ENCODE results near the gene CCDC137. TPM values are rescaled to one million over a fixed set of nuclear protein-coding genes. Genes with fewer than 3 reads are reported as not detected.

CCDC137 gene
- total and polyA plus RNA-seq, 2 of the 13 experiments (the other 11 are each of a cell fraction or from before 2014, with no cell fraction given), result 14.6 to 39.1 TPM

DNA sequence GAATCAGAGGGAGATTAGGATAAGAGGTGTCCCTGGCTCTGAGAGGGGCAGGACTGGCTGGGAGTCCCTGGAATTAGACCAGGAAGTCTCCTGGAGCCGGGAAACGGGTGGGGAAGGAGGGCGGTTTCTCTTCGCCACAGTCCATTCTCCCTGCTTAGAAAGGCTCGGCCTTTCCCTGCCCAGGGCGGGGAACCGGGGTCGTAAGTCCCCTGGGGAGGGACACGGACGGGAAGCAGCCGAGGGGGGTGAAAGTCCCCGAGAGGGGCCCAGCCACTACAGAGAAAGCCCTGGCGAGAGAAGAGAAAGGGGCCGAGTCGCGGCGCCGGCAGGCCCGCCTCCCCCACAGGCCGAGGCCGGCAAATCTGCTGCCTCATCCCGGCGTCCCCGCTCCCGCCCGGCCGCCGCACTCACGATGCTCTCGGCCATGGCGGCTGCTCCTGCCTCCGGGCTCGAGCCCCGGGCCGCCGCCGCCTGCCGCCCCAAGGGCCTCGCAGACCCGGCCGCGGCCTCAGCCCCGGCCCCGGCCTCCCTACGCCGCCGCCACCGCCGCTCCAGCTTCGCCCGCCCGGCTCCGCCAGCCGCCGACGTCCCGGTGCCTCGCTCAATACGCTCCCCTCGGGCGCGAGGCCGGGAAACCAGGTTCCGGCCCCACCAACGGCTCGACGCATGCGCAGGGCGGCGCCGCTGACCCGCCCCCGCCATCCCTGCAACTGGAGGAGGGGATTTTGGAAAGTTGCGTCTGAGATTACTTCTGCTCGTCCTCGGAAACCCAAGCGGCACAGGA, 29.8 kb upstream of the CCDC137 start, which contains the start of the genes NPLOC4 and TSPAN10 (continued):
- TF ChIP-seq SP4 (CRISPR knock-in tag; IDR thresholded peaks at IDR 0.05) (peak; percentile 87), RFX3 (CRISPR knock-in tag; IDR thresholded peaks at IDR 0.05) (peak; percentile 36; the same call in 1 of the 2 replicates), SALL2 (CRISPR knock-in tag; IDR thresholded peaks at IDR 0.05) (peak; percentile 97), NR2C2 (CRISPR knock-in tag; IDR thresholded peaks at IDR 0.05; ENCODE audit: borderline replicate concordance) (peak; percentile 75; the same call in 1 of the 2 replicates), ZFX (CRISPR knock-in tag; IDR thresholded peaks at IDR 0.05; ENCODE audit: low read depth) (peak; percentile 96), ATF1 (CRISPR knock-in tag; IDR thresholded peaks at IDR 0.05) (no peak), ZSCAN22 (CRISPR knock-in tag; IDR thresholded peaks at IDR 0.05) (no peak), ZNF589 (CRISPR knock-in tag; conservative IDR thresholded peaks at IDR 0.05) (0 out of 2 replicates have a peak, but pooled peaks have one; percentile 54), PHF20 (CRISPR knock-in tag; IDR thresholded peaks at IDR 0.05) (peak; percentile 93), ZBTB14 (CRISPR knock-in tag; IDR thresholded peaks at IDR 0.05) (peak; percentile 60; the same call in 1 of the 2 replicates), HDAC1 (CRISPR knock-in tag; IDR thresholded peaks at IDR 0.05) (peak; percentile 94), ZSCAN25 (CRISPR knock-in tag; IDR thresholded peaks at IDR 0.05) (peak; percentile 98), ATF4 (CRISPR knock-in tag; IDR thresholded peaks at IDR 0.05) (peak in 1 of 2 experiments; percentile 63; a peak in 1 of 4 replicates), ZBTB20 (CRISPR knock-in tag; IDR thresholded peaks at IDR 0.05; ENCODE audit: borderline replicate concordance, low read depth) (no peak)
- TF ChIP-seq, protein P1, sequence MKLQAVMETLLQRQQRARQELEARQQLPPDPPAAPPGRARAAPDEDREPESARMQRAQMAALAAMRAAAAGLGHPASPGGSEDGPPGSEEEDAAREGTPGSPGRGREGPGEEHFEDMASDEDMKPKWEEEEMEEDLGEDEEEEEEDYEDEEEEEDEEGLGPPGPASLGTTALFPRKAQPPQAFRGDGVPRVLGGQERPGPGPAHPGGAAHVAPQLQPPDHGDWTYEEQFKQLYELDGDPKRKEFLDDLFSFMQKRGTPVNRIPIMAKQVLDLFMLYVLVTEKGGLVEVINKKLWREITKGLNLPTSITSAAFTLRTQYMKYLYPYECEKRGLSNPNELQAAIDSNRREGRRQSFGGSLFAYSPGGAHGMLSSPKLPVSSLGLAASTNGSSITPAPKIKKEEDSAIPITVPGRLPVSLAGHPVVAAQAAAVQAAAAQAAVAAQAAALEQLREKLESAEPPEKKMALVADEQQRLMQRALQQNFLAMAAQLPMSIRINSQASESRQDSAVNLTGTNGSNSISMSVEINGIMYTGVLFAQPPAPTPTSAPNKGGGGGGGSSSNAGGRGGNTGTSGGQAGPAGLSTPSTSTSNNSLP (IDR thresholded peaks at IDR 0.05; ENCODE audit: low read depth, low read length), result no peak
- TF ChIP-seq, protein P2, sequence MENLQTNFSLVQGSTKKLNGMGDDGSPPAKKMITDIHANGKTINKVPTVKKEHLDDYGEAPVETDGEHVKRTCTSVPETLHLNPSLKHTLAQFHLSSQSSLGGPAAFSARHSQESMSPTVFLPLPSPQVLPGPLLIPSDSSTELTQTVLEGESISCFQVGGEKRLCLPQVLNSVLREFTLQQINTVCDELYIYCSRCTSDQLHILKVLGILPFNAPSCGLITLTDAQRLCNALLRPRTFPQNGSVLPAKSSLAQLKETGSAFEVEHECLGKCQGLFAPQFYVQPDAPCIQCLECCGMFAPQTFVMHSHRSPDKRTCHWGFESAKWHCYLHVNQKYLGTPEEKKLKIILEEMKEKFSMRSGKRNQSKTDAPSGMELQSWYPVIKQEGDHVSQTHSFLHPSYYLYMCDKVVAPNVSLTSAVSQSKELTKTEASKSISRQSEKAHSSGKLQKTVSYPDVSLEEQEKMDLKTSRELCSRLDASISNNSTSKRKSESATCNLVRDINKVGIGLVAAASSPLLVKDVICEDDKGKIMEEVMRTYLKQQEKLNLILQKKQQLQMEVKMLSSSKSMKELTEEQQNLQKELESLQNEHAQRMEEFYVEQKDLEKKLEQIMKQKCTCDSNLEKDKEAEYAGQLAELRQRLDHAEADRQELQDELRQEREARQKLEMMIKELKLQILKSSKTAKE (CRISPR knock-in tag; IDR thresholded peaks at IDR 0.05; ENCODE audit: borderline replicate concordance), result peak; percentile 32; the same call in 1 of the 2 replicates
- TF ChIP-seq, protein P3, sequence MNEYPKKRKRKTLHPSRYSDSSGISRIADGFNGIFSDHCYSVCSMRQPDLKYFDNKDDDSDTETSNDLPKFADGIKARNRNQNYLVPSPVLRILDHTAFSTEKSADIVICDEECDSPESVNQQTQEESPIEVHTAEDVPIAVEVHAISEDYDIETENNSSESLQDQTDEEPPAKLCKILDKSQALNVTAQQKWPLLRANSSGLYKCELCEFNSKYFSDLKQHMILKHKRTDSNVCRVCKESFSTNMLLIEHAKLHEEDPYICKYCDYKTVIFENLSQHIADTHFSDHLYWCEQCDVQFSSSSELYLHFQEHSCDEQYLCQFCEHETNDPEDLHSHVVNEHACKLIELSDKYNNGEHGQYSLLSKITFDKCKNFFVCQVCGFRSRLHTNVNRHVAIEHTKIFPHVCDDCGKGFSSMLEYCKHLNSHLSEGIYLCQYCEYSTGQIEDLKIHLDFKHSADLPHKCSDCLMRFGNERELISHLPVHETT (CRISPR knock-in tag; conservative IDR thresholded peaks at IDR 0.05), result peak; percentile 97
- TF ChIP-seq, protein P4, sequence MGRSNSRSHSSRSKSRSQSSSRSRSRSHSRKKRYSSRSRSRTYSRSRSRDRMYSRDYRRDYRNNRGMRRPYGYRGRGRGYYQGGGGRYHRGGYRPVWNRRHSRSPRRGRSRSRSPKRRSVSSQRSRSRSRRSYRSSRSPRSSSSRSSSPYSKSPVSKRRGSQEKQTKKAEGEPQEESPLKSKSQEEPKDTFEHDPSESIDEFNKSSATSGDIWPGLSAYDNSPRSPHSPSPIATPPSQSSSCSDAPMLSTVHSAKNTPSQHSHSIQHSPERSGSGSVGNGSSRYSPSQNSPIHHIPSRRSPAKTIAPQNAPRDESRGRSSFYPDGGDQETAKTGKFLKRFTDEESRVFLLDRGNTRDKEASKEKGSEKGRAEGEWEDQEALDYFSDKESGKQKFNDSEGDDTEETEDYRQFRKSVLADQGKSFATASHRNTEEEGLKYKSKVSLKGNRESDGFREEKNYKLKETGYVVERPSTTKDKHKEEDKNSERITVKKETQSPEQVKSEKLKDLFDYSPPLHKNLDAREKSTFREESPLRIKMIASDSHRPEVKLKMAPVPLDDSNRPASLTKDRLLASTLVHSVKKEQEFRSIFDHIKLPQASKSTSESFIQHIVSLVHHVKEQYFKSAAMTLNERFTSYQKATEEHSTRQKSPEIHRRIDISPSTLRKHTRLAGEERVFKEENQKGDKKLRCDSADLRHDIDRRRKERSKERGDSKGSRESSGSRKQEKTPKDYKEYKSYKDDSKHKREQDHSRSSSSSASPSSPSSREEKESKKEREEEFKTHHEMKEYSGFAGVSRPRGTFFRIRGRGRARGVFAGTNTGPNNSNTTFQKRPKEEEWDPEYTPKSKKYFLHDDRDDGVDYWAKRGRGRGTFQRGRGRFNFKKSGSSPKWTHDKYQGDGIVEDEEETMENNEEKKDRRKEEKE (IDR thresholded peaks at IDR 0.05), result no peak
